Panc1 (cell line): ENCODE results near the gene SAP130. TPM values are rescaled to one million over a fixed set of nuclear protein-coding genes. Genes with fewer than 3 reads are reported as not detected.

Experiments
- ATAC-seq: fragments of 200-7000 bp; cut with Tn5 transposase; 2 replicates; pipeline ENCODE4 v1.9.1; 2020; ENCODE audit warnings: mild to moderate bottlenecking, moderate library complexity
- BruUV-seq: library from RNA; stranded (reverse); fragments of 400-500 nt; replicated peaks from 2 replicates; lab custom pipeline; 2021; lab: Mats Ljungman, UMichigan
- CTCF ChIA-PET: fragments of 300-600 bp; sonication (Branson Sonifier 250); formaldehyde crosslinking; loops from one replicate; lab custom pipeline; 2022; ENCODE audit warnings: antibody characterized with exemption; lab: Charles Lee
- POLR2A ChIA-PET: fragments of 300-600 bp; sonication (Branson Sonifier 250); formaldehyde crosslinking; loops from one replicate; lab custom pipeline; 2022; ENCODE audit warnings: antibody characterized with exemption; lab: Charles Lee
- DNase-seq: peaks from one replicate; pipeline ENCODE4 v3.0.0-alpha.2; 2010; ENCODE audit warnings: low read depth, low spot score
- H3K27ac ChIP-seq: 2 replicates; pipeline ENCODE4 v1.5.1; 2011; ENCODE audit warnings: mild to moderate bottlenecking, low read length, inconsistent platforms
- H3K27me3 ChIP-seq: fragments of 200-500 bp; sonication (Bioruptor generic); 2 replicates; pipeline ENCODE4 v1.6.0; 2014; ENCODE audit warnings: low read length, inconsistent platforms; ENCODE audit not compliant: control insufficient read depth, insufficient read depth
- H3K36me3 ChIP-seq: fragments of 200-500 bp; sonication (Bioruptor generic); 2 replicates; pipeline ENCODE4 v1.5.1; 2014; ENCODE audit warnings: inconsistent platforms, mild to moderate bottlenecking, low read length, moderate library complexity; ENCODE audit not compliant: control insufficient read depth, insufficient read depth
- H3K4me1 ChIP-seq: 2 replicates; pipeline ENCODE4 v1.5.1; 2011; ENCODE audit warnings: inconsistent platforms, mild to moderate bottlenecking, low read length, moderate library complexity; ENCODE audit not compliant: control insufficient read depth, insufficient read depth
- H3K4me3 ChIP-seq, 2 experiments: 2 replicates each; pipeline ENCODE4 v1.5.1; 2011 to 2012; ENCODE audit warnings: low read depth in 2 of 2, low read length in 2 of 2, mild to moderate bottlenecking in 2 of 2, inconsistent platforms in 1 of 2, moderate library complexity in 1 of 2
- H3K9me3 ChIP-seq: fragments of 200-500 bp; sonication (Bioruptor generic); 2 replicates; pipeline ENCODE4 v1.5.1; 2014; ENCODE audit warnings: low read depth, mild to moderate bottlenecking, inconsistent platforms, low read length, moderate library complexity; ENCODE audit not compliant: control insufficient read depth, insufficient read depth
- CTCF ChIP-seq: fragments of 450-650 bp; IDR thresholded peaks from 2 replicates; pipeline ENCODE4 v1.5.1; 2017; ENCODE audit warnings: mild to moderate bottlenecking
- POLR2AphosphoS5 ChIP-seq: IDR thresholded peaks from 2 replicates; pipeline ENCODE4 v1.6.1; 2012; ENCODE audit warnings: mild to moderate bottlenecking, low read depth, low read length, moderate library complexity
- REST ChIP-seq, 2 experiments: IDR thresholded peaks; 2 replicates each; pipeline ENCODE4 v1.6.1; 2011 to 2012; ENCODE audit warnings: low read depth in 2 of 2, control low read depth in 1 of 2, low read length in 1 of 2, mild to moderate bottlenecking in 1 of 2, moderate library complexity in 1 of 2; ENCODE audit not compliant: insufficient read depth in 1 of 2
- SIN3A ChIP-seq: IDR thresholded peaks from 2 replicates; pipeline ENCODE4 v1.6.1; 2012; ENCODE audit warnings: low read depth, mild to moderate bottlenecking, low read length, moderate library complexity, borderline replicate concordance; ENCODE audit not compliant: insufficient read depth
- TCF7L2 ChIP-seq: IDR thresholded peaks from 2 replicates; pipeline ENCODE4 v1.6.1; 2011; ENCODE audit warnings: mild to moderate bottlenecking, low read depth, low read length, inconsistent platforms
- in situ Hi-C: cut with HindIII; loops from 2 replicates; pipeline ENCODE4 v1.10.0; 2016; ENCODE audit warnings: low sequenced_read_pairs, low pct_unique_long_range_greater_than_20kb
- intact Hi-C: fragments of 100-400 bp; cut with micrococcal nuclease; formaldehyde crosslinking; loops from one replicate; pipeline ENCODE4 v1.10.0; 2022; ENCODE audit not compliant: unreplicated experiment
- total RNA-seq: library from RNA; stranded (reverse); gene quantifications from one replicate; pipeline ENCODE4 v1.2.1, GENCODE V29; 2021; ENCODE audit not compliant: unreplicated experiment

Gene SAP130
- total RNA-seq, 1 experiment from 2014 or later, result 34.6 TPM

GRCh38 chr2:128054104-128054885 is 26.4 kb upstream of the SAP130 start:
- CTCF ChIA-PET, result interaction anchor here (0.6 to 1.5 kb wide), 4 partner anchors 9 to 793 kb away, joined by 3 to 13 read pairs (median 8); no protein-coding TSS in a partner anchor
- Histone ChIP-seq H3K27me3 (no peaks in the 10 kb centered on the region; the same call in 1 of the 2 replicates), H3K27ac (no peak overlapping the region), H3K4me3 (no peak overlapping the region), H3K36me3 (no peaks in the 10 kb centered on the region), H3K4me1 (no peaks in the 10 kb centered on the region), H3K9me3 (no peaks in the 10 kb centered on the region)
- DNase-seq, result no peak
- no TSS peak for BruUV-seq
- intact Hi-C loops (no loop called here), in situ Hi-C loops (no loop called here)
- POLR2A ChIA-PET, result no interaction called here
- TF ChIP-seq SIN3A (no peak), CTCF (no peak), TCF7L2 (no peak), REST (IDR thresholded peaks at IDR 0.05; ENCODE audit: insufficient read depth in 1 of 2, low read depth in 2 of 2, low read length in 1 of 2) (no peak), POLR2AphosphoS5 (no peak)
- no peak for ATAC-seq

DNA sequence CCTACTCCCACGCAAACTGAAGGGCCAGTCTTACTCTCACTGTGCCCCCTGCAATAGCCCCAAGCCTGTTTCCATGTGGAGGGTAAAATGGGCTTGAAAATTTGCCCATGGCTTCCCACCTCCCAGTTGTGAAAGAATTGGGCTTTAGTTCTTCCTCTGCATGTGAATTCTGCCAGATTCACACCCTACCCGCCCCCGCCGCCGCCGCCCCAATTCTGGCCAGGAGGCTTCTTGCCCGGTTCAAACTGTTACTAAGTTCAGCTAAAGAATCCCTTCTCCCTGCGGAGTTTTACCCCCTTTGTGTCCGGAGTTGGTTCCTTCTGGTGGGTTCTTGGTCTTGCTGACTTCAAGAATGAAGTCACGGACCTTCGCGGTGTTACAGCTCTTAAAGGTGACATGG is 25.5 kb upstream of the SAP130 start:
- no peak for DNase-seq
- Histone ChIP-seq H3K27ac (no peak overlapping the region), H3K9me3 (no peaks in the 10 kb centered on the region), H3K4me1 (no peaks in the 10 kb centered on the region), H3K36me3 (no peaks in the 10 kb centered on the region), H3K4me3 (no peak overlapping the region), H3K27me3 (no peaks in the 10 kb centered on the region; the same call in 1 of the 2 replicates)
- no peak for TF ChIP-seq REST (IDR thresholded peaks at IDR 0.05; ENCODE audit: insufficient read depth in 1 of 2, low read depth in 2 of 2, low read length in 1 of 2)
- no peak for TF ChIP-seq SIN3A
- TF ChIP-seq POLR2AphosphoS5, result no peak
- TF ChIP-seq TCF7L2, result no peak
- TF ChIP-seq CTCF, result no peak
- BruUV-seq, result no TSS peak
- in situ Hi-C loops (no loop called here), intact Hi-C loops (no loop called here)
- ATAC-seq, result no peak
- CTCF ChIA-PET, result interaction anchor here (0.7 to 1.5 kb wide), 2 partner anchors 10 to 29 kb away, joined by 3 read pairs; no protein-coding TSS in a partner anchor
- POLR2A ChIA-PET, result no interaction called here
